DOHH2 (cell line): ENCODE results near the gene DYRK1A.

Source experiments
- H3F3A ChIP-seq: fragments of 200-600 bp; sonication (generic), shearing (Covaris generic); 2 replicates; pipeline ENCODE4 v1.6.0; 2016; ENCODE audit warnings: antibody characterized with exemption, mild to moderate bottlenecking; ENCODE audit not compliant: control insufficient read depth, insufficient read depth
- H3K27ac ChIP-seq: fragments of 200-600 bp; sonication (generic); 2 replicates; pipeline ENCODE4 v1.5.1; 2014; ENCODE audit warnings: low read depth, mild to moderate bottlenecking, low read length, moderate library complexity
- H3K27me3 ChIP-seq: fragments of 200-600 bp; sonication (generic); 2 replicates; pipeline ENCODE4 v1.6.1; 2014; ENCODE audit warnings: mild to moderate bottlenecking, low read length, mixed read lengths; ENCODE audit not compliant: control insufficient read depth
- H3K36me3 ChIP-seq: fragments of 200-600 bp; sonication (generic); 2 replicates; pipeline ENCODE4 v1.6.1; 2014; ENCODE audit warnings: mild to moderate bottlenecking, low read length, moderate library complexity, mixed read lengths; ENCODE audit not compliant: control insufficient read depth
- H3K4me1 ChIP-seq: fragments of 200-600 bp; sonication (generic); 2 replicates; pipeline ENCODE4 v1.6.1; 2014; ENCODE audit warnings: mild to moderate bottlenecking, low read length, mixed read lengths; ENCODE audit not compliant: control insufficient read depth
- H3K4me2 ChIP-seq: fragments of 200-600 bp; sonication (generic); 2 replicates; pipeline ENCODE4 v1.6.0; 2014; ENCODE audit warnings: mild to moderate bottlenecking, low read length, moderate library complexity
- H3K4me3 ChIP-seq: fragments of 200-600 bp; sonication (generic); 2 replicates; pipeline ENCODE4 v1.5.1; 2014; ENCODE audit warnings: mild to moderate bottlenecking, low read length, mixed read lengths
- H3K79me2 ChIP-seq: fragments of 200-600 bp; sonication (generic); 2 replicates; pipeline ENCODE4 v1.6.1; 2014; ENCODE audit warnings: mild to moderate bottlenecking, low read length, mixed read lengths; ENCODE audit not compliant: control insufficient read depth
- H3K9me2 ChIP-seq: fragments of 200-600 bp; sonication (generic); replicated peaks from 2 replicates; pipeline ENCODE4 v1.6.1; 2014; ENCODE audit warnings: mild to moderate bottlenecking, low read length, mixed read lengths; ENCODE audit not compliant: control insufficient read depth
- H3K9me3 ChIP-seq: fragments of 200-600 bp; sonication (generic); 2 replicates; pipeline ENCODE4 v1.6.1; 2014; ENCODE audit warnings: antibody characterized with exemption, low read length, mixed read lengths; ENCODE audit not compliant: control insufficient read depth, insufficient read depth
- H4K20me1 ChIP-seq: fragments of 200-600 bp; sonication (generic); 2 replicates; pipeline ENCODE4 v1.6.0; 2014; ENCODE audit warnings: low read depth, mild to moderate bottlenecking, antibody characterized with exemption, low read length, moderate library complexity; ENCODE audit not compliant: control insufficient read depth, insufficient read depth
- EZH2phosphoT487 ChIP-seq: fragments of 200-600 bp; sonication (generic); IDR thresholded peaks from 2 replicates; pipeline ENCODE4 v1.6.1; 2017; ENCODE audit warnings: borderline replicate concordance, mild to moderate bottlenecking, antibody characterized with exemption, low read length, moderate library complexity, mixed read lengths
- TF ChIP-seq, protein P1 (sequence below): fragments of 200-600 bp; sonication (generic); IDR thresholded peaks from one replicate; pipeline ENCODE4 v1.5.1; 2014; ENCODE audit warnings: antibody characterized with exemption, mild to moderate bottlenecking, low read depth, low read length; ENCODE audit not compliant: poor library complexity, severe bottlenecking

The DYRK1A gene

DNA sequence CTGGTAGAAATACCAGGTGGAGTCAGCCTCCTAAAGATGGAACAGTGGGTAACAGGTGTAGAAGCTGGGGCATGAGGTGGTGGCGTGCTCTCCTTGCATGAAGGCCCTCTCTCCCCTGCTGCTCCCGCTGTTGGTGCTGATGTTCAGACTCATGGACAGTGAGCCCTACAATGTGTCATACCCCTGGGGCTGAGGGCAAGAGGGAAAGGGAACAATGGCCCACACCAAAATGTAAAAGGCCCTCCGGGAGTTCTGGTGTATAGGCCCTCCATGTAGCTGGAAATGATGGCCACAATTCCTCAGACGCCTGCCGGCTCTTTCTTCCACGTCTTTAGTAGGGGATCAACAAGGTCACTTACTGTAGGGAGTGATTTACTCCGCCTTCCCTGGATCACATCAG, 194.9 kb downstream of the DYRK1A start:
- Histone ChIP-seq H3K4me2 (no peak overlapping the region), H3K4me1 (peaks cover 24% of the 10 kb centered on the region), H3K27ac (no peak overlapping the region), H3K9me2 (no peaks in the 10 kb centered on the region), H3K27me3 (peaks cover 9% of the 10 kb centered on the region), H3K79me2 (peaks cover 2% of the 10 kb centered on the region; the same call in 1 of the 2 replicates), H4K20me1 (no peaks in the 10 kb centered on the region), H3K9me3 (peaks cover 5% of the 10 kb centered on the region; the same call in 1 of the 2 replicates), H3K36me3 (no peaks in the 10 kb centered on the region), H3K4me3 (no peak overlapping the region), H3F3A (no peaks in the 10 kb centered on the region)
- no peak for TF ChIP-seq EZH2phosphoT487
- TF ChIP-seq, protein P1, sequence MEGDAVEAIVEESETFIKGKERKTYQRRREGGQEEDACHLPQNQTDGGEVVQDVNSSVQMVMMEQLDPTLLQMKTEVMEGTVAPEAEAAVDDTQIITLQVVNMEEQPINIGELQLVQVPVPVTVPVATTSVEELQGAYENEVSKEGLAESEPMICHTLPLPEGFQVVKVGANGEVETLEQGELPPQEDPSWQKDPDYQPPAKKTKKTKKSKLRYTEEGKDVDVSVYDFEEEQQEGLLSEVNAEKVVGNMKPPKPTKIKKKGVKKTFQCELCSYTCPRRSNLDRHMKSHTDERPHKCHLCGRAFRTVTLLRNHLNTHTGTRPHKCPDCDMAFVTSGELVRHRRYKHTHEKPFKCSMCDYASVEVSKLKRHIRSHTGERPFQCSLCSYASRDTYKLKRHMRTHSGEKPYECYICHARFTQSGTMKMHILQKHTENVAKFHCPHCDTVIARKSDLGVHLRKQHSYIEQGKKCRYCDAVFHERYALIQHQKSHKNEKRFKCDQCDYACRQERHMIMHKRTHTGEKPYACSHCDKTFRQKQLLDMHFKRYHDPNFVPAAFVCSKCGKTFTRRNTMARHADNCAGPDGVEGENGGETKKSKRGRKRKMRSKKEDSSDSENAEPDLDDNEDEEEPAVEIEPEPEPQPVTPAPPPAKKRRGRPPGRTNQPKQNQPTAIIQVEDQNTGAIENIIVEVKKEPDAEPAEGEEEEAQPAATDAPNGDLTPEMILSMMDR, result no peak

DNA sequence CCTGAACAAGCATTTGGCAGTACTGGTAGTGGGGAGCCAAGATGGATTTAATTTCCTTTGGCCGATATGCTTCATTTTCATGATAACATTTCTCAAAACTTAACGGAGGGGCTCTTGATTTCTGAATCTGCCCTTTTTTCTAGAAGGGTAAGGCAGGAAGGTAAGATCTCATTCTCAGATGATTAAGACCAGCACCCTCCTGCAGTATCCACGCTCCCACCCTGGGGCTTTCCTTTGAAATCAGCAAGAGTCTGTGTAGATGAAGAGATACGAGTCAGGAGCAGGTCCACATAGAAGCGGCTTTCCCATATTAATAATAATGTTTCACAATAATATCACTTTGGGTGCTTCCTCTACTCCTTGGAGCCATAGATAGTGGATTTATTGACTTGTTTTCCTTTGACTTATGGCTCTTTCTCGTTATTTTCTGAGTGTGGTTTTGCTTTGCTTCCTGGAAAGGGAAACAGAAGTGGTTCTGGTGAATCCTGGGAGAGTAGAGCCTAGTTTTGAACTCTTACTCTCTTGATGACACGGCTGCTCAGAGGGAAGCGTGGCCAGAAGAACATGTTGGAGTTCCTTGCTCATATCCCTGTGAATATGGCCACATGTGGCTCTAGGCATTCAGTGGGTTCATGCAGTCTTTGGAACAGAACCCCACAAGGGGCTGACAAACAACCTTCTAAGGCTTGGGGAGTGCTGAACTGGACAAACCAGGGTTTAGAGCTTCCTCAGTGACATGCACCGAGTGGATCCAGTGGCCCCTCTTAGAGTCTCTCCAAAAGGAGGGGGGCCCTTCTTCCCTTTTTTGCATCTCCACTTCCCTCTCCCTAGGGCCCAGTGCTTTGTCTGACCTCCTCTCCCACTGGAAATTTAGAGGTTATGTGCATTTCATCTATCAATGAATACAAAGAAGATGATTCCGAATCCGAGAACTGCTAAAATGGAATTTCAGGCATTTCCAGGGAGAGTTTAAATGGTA, 195.7 kb downstream of the DYRK1A start:
- peaks cover 11% of the 10 kb centered on the region for H3K27me3 ChIP-seq
- no peaks in the 10 kb centered on the region for H3F3A ChIP-seq
- no peaks in the 10 kb centered on the region for H3K9me2 ChIP-seq
- no peak overlapping the region for H3K27ac ChIP-seq
- H3K9me3 ChIP-seq, result peaks cover 5% of the 10 kb centered on the region; the same call in 1 of the 2 replicates
- peaks cover 21% of the 10 kb centered on the region for H3K4me1 ChIP-seq
- TF ChIP-seq EZH2phosphoT487, result no peak
- TF ChIP-seq, protein P1, result no peak
- no peak overlapping the region for H3K4me3 ChIP-seq
- no peaks in the 10 kb centered on the region for H3K36me3 ChIP-seq
- H4K20me1 ChIP-seq, result no peaks in the 10 kb centered on the region
- peaks cover 2% of the 10 kb centered on the region; the same call in 1 of the 2 replicates for H3K79me2 ChIP-seq
- H3K4me2 ChIP-seq, result peak overlapping the region; percentile 92

DNA sequence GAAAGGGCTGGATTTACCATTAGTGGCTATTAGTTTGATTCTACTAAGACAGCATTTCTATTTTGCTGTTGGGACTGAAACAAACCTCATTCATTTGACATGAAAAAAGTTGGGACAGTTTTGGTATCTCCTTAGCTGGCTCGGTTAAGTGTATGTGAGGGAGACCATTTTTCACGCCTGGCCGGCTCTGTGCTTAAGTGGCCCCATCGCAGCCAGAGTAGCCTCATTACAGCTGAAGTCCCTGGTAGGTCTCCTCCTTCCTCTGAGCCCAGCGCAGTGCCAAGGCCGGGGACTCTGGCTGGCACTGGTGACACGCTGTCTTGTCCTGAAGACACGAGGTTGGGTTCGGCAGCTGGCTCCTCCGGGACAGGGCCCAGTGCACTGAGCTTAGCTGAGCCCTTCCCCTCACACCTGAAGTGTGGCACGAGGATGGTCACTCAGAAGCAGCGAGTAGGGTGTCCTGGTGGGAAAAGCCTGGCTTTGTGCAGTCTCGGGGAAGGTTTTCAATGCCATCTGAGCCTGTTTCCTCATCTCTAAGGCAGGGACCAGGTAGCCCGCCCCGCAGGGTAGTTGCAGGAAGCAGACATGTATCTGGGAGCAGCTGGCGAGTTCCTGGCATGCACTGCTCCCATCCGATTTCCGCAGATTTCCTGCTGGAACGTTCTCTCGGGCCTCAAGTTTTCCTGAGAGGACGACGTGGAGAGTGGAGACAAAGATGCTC, 196.5 kb downstream of the DYRK1A start:
- no peak for TF ChIP-seq EZH2phosphoT487
- TF ChIP-seq, protein P1, result no peak
- H3K27me3 ChIP-seq, result peaks cover 13% of the 10 kb centered on the region
- no peaks in the 10 kb centered on the region for H3K9me2 ChIP-seq
- peak overlapping the region; percentile 92 for H3K4me2 ChIP-seq
- H3F3A ChIP-seq, result no peaks in the 10 kb centered on the region
- peaks cover 18% of the 10 kb centered on the region for H3K4me1 ChIP-seq
- peaks cover 5% of the 10 kb centered on the region; the same call in 1 of the 2 replicates for H3K9me3 ChIP-seq
- H4K20me1 ChIP-seq, result no peaks in the 10 kb centered on the region
- H3K36me3 ChIP-seq, result no peaks in the 10 kb centered on the region
- H3K27ac ChIP-seq, result no peak overlapping the region
- peaks cover 2% of the 10 kb centered on the region; the same call in 1 of the 2 replicates for H3K79me2 ChIP-seq
- peak overlapping the region; percentile 75 for H3K4me3 ChIP-seq
